HepG2 (cell line): ENCODE measurements around the gene KCNJ6. TPM values are rescaled to one million over a fixed set of nuclear protein-coding genes. Genes with fewer than 3 reads are reported as not detected.

Source experiments
- ATAC-seq: fragments of 200-7000 bp; cut with Tn5 transposase; 3 replicates; pipeline ENCODE4 v1.9.1; 2020; ENCODE audit warnings: mild to moderate bottlenecking, moderate library complexity
- BruUV-seq: library from RNA; stranded (reverse); fragments of 400-500 nt; replicated peaks from 2 replicates; lab custom pipeline; 2021; lab: Mats Ljungman, UMichigan
- CTCF ChIA-PET: fragments of 300-600 bp; formaldehyde crosslinking; extraction: SDS; loops from one replicate; lab custom pipeline; 2021; ENCODE audit warnings: low total read pairs, inconsistent platforms, low intra/inter-chr PET ratio; lab: Yijun Ruan, JAX
- POLR2A ChIA-PET: fragments of 350-600 bp; sonication (Branson Sonifier 250); formaldehyde crosslinking; loops from one replicate; lab custom pipeline; 2020; ENCODE audit warnings: antibody characterized with exemption, inconsistent platforms; lab: Yijun Ruan, JAX
- DNase-seq: peaks from one replicate; pipeline ENCODE4 v3.0.0-alpha.2; 2015; ENCODE audit warnings: low spot score
- FAIRE-seq: peaks from 3 replicates; lab custom pipeline; 2011; peaks lifted over from hg19 to GRCh38; lab: Jason Lieb, UNC
- H2AFZ ChIP-seq: one replicate; pipeline ENCODE4 v1.6.1; 2011; ENCODE audit warnings: low read length, inconsistent platforms
- H3K27ac ChIP-seq: fragments of 300-600 bp; 3 replicates; pipeline ENCODE4 v1.8.0; 2011; ENCODE audit warnings: mixed run types, mild to moderate bottlenecking, mixed read lengths, low read length, inconsistent platforms; ENCODE audit not compliant: insufficient read depth; ENCODE audit errors: extremely low read length
- H3K27me3 ChIP-seq, 2 experiments: fragments of 200-600 bp in 1 of 2; 2 replicates in 1 of 2; 3 replicates in 1 of 2; pipeline versions ENCODE4 v1.6.0 to v1.8.0; 2011; ENCODE audit warnings: low read length in 2 of 2, mild to moderate bottlenecking in 2 of 2, moderate library complexity in 2 of 2, inconsistent platforms in 1 of 2; ENCODE audit not compliant: insufficient read depth in 2 of 2, control insufficient read depth in 1 of 2
- H3K36me3 ChIP-seq, 2 experiments: fragments of 200-600 bp in 1 of 2; replicated peaks in 1 of 2; 2 replicates in 1 of 2; 3 replicates in 1 of 2; pipeline versions ENCODE4 v1.5.1 to v1.8.0; 2011; ENCODE audit warnings: low read length in 2 of 2, inconsistent platforms in 1 of 2; ENCODE audit not compliant: insufficient read depth in 2 of 2, control insufficient read depth in 1 of 2
- H3K4me1 ChIP-seq: 2 replicates; pipeline ENCODE4 v1.5.1; 2012; ENCODE audit warnings: low read length, inconsistent platforms; ENCODE audit not compliant: insufficient read depth
- H3K4me2 ChIP-seq: 2 replicates; pipeline ENCODE4 v1.6.0; 2011; ENCODE audit warnings: low read depth, low read length, inconsistent platforms
- H3K4me3 ChIP-seq, 3 experiments: fragments of 200-600 bp in 1 of 3; sonication (generic), shearing (Covaris generic) in 1 of 3; replicated peaks in 1 of 3; 2 replicates each; pipeline ENCODE4 v1.5.1; 2011 to 2016; ENCODE audit warnings: low read length in 3 of 3, inconsistent platforms in 2 of 3, low read depth in 2 of 3, mild to moderate bottlenecking in 2 of 3, control low read depth in 1 of 3, mixed read lengths in 1 of 3; ENCODE audit not compliant: insufficient read depth in 1 of 3
- H3K79me2 ChIP-seq: one replicate; pipeline ENCODE4 v1.6.1; 2011; ENCODE audit warnings: low read length, inconsistent platforms; ENCODE audit not compliant: insufficient read depth
- H3K9ac ChIP-seq: 2 replicates; pipeline ENCODE4 v1.6.0; 2011; ENCODE audit warnings: mild to moderate bottlenecking, low read depth, low read length, inconsistent platforms; ENCODE audit not compliant: insufficient read depth
- H3K9me3 ChIP-seq: 2 replicates; pipeline ENCODE4 v1.5.1; 2012; ENCODE audit warnings: mild to moderate bottlenecking, low read length
- H4K20me1 ChIP-seq: 2 replicates; pipeline ENCODE4 v1.6.0; 2011; ENCODE audit warnings: inconsistent platforms, mild to moderate bottlenecking, low read length, moderate library complexity; ENCODE audit not compliant: insufficient read depth
- ATF4 ChIP-seq, 2 experiments: fragments of 450-650 bp in 1 of 2; sonication (generic) in 1 of 2; formaldehyde crosslinking; IDR thresholded peaks; 2 replicates each; pipeline versions ENCODE4 v1.5.0 to v1.8.0; 2020 to 2022; ENCODE audit warnings: mild to moderate bottlenecking in 1 of 2, missing genetic modification reagents in 1 of 2
- HDAC1 ChIP-seq: sonication (generic); formaldehyde crosslinking; IDR thresholded peaks from 2 replicates; pipeline ENCODE4 v1.5.1; 2020; ENCODE audit warnings: mild to moderate bottlenecking, missing genetic modification reagents
- KDM6A ChIP-seq: IDR thresholded peaks from 2 replicates; pipeline ENCODE4 v1.6.1; 2016; ENCODE audit warnings: low read depth
- MXD4 ChIP-seq: IDR thresholded peaks from 2 replicates; pipeline ENCODE4 v1.6.1; 2016; ENCODE audit warnings: mild to moderate bottlenecking, missing biosample characterization, missing genetic modification reagents
- PCBP2 ChIP-seq: fragments of 200-400 bp; formaldehyde crosslinking; optimal IDR thresholded peaks from 2 replicates; pipeline ENCODE3; 2018; ENCODE audit warnings: low read length, low read depth; ENCODE audit not compliant: poor library complexity, severe bottlenecking
- PRPF4 ChIP-seq: fragments of 200-400 bp; formaldehyde crosslinking; IDR thresholded peaks from 2 replicates; pipeline ENCODE4 v1.6.1; 2016; ENCODE audit warnings: low read length, low read depth; ENCODE audit not compliant: poor library complexity, severe bottlenecking
- RORA ChIP-seq: sonication (generic); formaldehyde crosslinking; IDR thresholded peaks from 2 replicates; pipeline ENCODE4 v1.5.0; 2020; ENCODE audit warnings: mild to moderate bottlenecking, missing genetic modification reagents, moderate library complexity
- SRF ChIP-seq: IDR thresholded peaks from 2 replicates; pipeline ENCODE4 v1.6.1; 2011; ENCODE audit warnings: mild to moderate bottlenecking, low read depth, low read length, moderate library complexity
- THRA ChIP-seq: sonication (generic); formaldehyde crosslinking; IDR thresholded peaks from 2 replicates; pipeline ENCODE4 v1.4.0; 2020; ENCODE audit warnings: missing genetic modification reagents, borderline replicate concordance
- ZBTB3 ChIP-seq: sonication (generic); formaldehyde crosslinking; IDR thresholded peaks from 2 replicates; pipeline ENCODE4 v1.4.0; 2020; ENCODE audit warnings: low read depth, mild to moderate bottlenecking, moderate library complexity, missing genetic modification reagents, borderline replicate concordance
- ZKSCAN1 ChIP-seq: fragments of 150-350 bp; IDR thresholded peaks from 2 replicates; pipeline ENCODE4 v1.6.1; 2014; ENCODE audit warnings: low read length
- ZNF10 ChIP-seq: sonication (generic); formaldehyde crosslinking; IDR thresholded peaks from 2 replicates; pipeline ENCODE4 v1.4.0; 2020; ENCODE audit warnings: mild to moderate bottlenecking, low read depth, missing genetic modification reagents, borderline replicate concordance
- ZNF343 ChIP-seq: sonication (generic); formaldehyde crosslinking; IDR thresholded peaks from 2 replicates; pipeline ENCODE4 v1.4.0; 2020; ENCODE audit warnings: mild to moderate bottlenecking, missing genetic modification reagents
- ZNF709 ChIP-seq: sonication (generic); formaldehyde crosslinking; IDR thresholded peaks from 2 replicates; pipeline ENCODE4 v1.5.0; 2020; ENCODE audit warnings: mild to moderate bottlenecking, missing genetic modification reagents
- ZNF766 ChIP-seq: sonication (generic); formaldehyde crosslinking; IDR thresholded peaks from 2 replicates; pipeline ENCODE4 v1.5.0; 2020; ENCODE audit warnings: missing genetic modification reagents, borderline replicate concordance
- ZSCAN30 ChIP-seq: sonication (generic); formaldehyde crosslinking; IDR thresholded peaks from 2 replicates; pipeline ENCODE4 v1.5.0; 2020; ENCODE audit warnings: mild to moderate bottlenecking, missing genetic modification reagents
- WGBS: methylation state at CpG from one replicate; pipeline ENCODE4 v1.1.6; 2017; ENCODE audit warnings: low lambda C conversion rate; 5-methylcytosine and 5-hydroxymethylcytosine counted together
- in situ Hi-C: cut with HindIII; loops from 2 replicates; pipeline ENCODE4 v1.10.0; 2017; ENCODE audit warnings: low pct_unique_long_range_greater_than_20kb; ENCODE audit not compliant: extremely low pct_ligation_motif_present
- intact Hi-C: fragments of 100-400 bp; cut with micrococcal nuclease; formaldehyde crosslinking; loops from one replicate; pipeline ENCODE4 v1.10.0; 2022; ENCODE audit not compliant: unreplicated experiment
- polyA plus RNA-seq, 8 experiments: library from polyadenylated mRNA; depleted of rRNA in 3 of 8; stranded (reverse) in 7 of 8; unstranded in 1 of 8; fragments of >200 nt; fragmentation: Illumina TruSeq in 4 of 8; extraction: Trizol in 4 of 8; gene quantifications; 2 replicates each; pipeline versions ENCODE4 v1.2.1 to v1.2.3, GENCODE V29; 2011 to 2016; ENCODE audit warnings: low read depth in 4 of 8, missing spikeins in 1 of 8, mixed read lengths in 1 of 8; ENCODE audit not compliant: insufficient read depth in 1 of 8
- total RNA-seq, 5 experiments: library from RNA; depleted of rRNA; stranded (reverse); fragments of >200 nt; fragmentation: Illumina TruSeq; extraction: Trizol; gene quantifications; 2 replicates each; pipeline ENCODE4 v1.2.3, GENCODE V29; 2016; ENCODE audit warnings: low read depth in 1 of 5

The KCNJ6 gene
- total and polyA plus RNA-seq, 2 of the 13 experiments (the other 11 are each of a cell fraction or from before 2014, with no cell fraction given), result not detected

GRCh38 chr21:37668462-37669239, 247.6 kb downstream of the KCNJ6 start (continued):
- TF ChIP-seq ZNF709 (CRISPR knock-in tag) (no peak), ZNF10 (CRISPR knock-in tag) (no peak), THRA (CRISPR knock-in tag) (no peak), RORA (CRISPR knock-in tag) (no peak), MXD4 (CRISPR knock-in tag) (no peak), HDAC1 (CRISPR knock-in tag) (no peak), KDM6A (no peak)

GRCh38 chr21:37667380-37667779, 248.9 kb downstream of the KCNJ6 start:
- no peaks in the 10 kb centered on the region for H3K36me3 ChIP-seq
- BruUV-seq, result no TSS peak
- H3K27ac ChIP-seq, result no peak overlapping the region
- FAIRE-seq, result no peak
- CTCF ChIA-PET, result no interaction called here
- peaks cover 9% of the 10 kb centered on the region for H3K9me3 ChIP-seq
- no peak overlapping the region for H3K4me3 ChIP-seq
- no peak overlapping the region for H3K9ac ChIP-seq
- no peaks in the 10 kb centered on the region for H4K20me1 ChIP-seq
- ATAC-seq, result no peak
- TF ChIP-seq ZNF766 (CRISPR knock-in tag) (no peak), PRPF4 (no peak), ZKSCAN1 (no peak), ZNF343 (CRISPR knock-in tag) (no peak), ZBTB3 (CRISPR knock-in tag) (no peak), ZSCAN30 (CRISPR knock-in tag) (no peak), ATF4 (CRISPR knock-in tag; IDR thresholded peaks at IDR 0.05) (no peak), PCBP2 (no peak), SRF (no peak)
- TF ChIP-seq, all 625 proteins: peak for 0
- WGBS, result 91% methylated on average over 13 of the region's 19 CpGs
- intact Hi-C loops (no loop called here), in situ Hi-C loops (no loop called here)
- Histone ChIP-seq H3K27me3 (no peaks in the 10 kb centered on the region; a peak in 1 of 5 replicates), H3K4me1 (no peaks in the 10 kb centered on the region), H3K4me2 (no peak overlapping the region), H3K79me2 (no peaks in the 10 kb centered on the region), H2AFZ (no peak overlapping the region)
- no peak for DNase-seq
- POLR2A ChIA-PET, result no interaction called here
